ENCODE data around the gene NR3C2.
"Not testable (repeated sequence)": the region's sequence is repeated elsewhere in the genome, so short reads cannot be mapped to it uniquely, and the experiment has no call there.

Gene NR3C2

DNA sequence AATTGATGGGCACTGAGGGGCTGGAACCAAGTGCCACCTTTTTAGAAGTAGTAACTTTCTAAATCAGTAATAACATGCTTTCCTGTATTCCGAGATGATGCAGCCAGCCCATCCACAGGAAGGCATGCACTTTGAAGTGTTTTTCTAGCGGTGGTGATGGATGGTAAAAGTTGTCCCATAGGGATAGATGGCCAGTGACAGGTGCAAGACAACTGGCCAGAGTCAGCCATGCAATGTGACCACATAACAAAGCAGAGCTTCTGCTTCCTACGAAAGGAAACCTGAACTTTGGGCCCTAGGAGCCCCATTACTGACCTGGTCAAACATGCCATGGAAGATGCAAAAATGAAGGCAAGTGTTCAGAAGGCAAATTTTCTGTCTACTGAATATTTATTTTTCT is 72.3 kb downstream of the NR3C2 start:
- no peak for DNase-seq (ENCODE audit: low read depth in 2 of 2)

DNA sequence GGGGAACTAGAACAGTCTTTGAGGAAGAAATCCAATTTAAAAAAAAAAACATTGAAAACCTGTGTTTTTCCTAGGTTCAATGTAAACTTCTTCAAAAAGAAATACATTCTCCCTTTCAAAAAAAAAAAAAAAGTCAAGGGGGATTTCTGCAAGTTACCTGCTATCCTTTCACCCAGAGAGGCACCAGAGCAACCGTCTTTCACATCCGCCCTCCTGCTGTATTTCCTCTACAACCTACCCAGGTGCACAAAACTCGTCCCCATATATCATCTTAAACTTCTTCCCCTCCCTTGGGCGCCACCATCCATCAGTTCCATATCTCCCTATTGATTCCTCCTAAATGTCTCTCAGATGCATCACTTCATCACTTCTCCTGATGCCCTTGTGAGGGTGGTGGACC is 74.5 kb downstream of the NR3C2 start:
- no peak for DNase-seq (ENCODE audit: low read depth in 2 of 2)

DNA sequence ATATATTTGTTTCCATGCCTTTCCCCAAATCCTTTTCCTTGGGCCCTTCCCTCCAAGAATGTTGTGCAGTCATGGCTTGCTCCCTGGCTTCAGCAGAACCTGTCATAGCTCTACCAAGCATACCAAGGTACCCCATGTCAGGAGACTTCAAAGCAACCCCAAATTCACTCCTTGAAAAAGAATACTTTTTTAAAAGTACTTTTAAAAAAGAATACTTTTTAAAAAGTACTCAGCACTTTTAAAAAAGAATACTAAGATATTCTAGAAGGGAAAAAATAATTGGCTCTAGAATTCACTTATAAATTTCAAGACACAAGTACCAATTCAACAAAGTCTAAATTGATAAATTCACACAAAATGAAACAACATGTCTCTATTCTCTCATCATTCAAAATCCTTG is 76.0 kb downstream of the NR3C2 start:
- no peak for DNase-seq (ENCODE audit: low read depth in 2 of 2)

DNA sequence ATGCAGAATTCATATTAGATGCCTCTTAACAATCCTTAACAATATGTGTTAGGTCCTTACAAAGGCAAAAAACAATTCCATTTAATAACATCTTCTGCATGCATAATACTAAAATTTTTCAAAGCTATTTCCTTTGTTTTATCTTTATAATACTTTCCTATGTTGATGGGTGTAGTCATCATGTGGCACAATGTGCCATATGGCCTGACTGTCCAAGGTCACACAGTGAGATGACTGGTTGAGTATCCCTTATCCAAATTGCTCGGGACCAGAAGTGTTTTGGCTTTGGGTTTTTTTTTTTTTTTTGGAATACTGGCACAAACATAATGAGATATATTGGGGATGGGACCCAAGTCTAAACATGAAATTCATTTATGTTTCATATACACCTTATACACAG is 77.7 kb downstream of the NR3C2 start:
- no peak for DNase-seq (ENCODE audit: low read depth in 2 of 2)

DNA sequence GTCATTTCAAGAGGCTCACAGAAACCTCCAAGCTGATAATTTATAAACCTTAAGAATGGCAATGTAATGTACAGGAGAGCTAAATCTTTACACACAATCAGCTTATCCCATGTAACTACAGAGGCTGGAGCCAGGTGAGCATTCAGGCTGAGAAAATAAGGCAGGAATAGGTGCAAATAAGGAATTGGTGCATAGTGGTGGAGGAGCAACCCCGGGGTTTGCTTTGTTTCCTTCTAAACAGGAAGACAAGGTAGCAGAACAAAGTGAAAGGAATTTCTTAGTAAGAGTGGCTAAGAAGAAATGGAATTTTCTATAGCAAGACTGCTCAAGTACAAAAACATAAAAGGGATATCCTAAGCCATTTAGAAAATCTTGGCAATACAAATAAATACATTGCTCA is 82.4 kb downstream of the NR3C2 start:
- DNase-seq (ENCODE audit: low read depth in 2 of 2): no peak

DNA sequence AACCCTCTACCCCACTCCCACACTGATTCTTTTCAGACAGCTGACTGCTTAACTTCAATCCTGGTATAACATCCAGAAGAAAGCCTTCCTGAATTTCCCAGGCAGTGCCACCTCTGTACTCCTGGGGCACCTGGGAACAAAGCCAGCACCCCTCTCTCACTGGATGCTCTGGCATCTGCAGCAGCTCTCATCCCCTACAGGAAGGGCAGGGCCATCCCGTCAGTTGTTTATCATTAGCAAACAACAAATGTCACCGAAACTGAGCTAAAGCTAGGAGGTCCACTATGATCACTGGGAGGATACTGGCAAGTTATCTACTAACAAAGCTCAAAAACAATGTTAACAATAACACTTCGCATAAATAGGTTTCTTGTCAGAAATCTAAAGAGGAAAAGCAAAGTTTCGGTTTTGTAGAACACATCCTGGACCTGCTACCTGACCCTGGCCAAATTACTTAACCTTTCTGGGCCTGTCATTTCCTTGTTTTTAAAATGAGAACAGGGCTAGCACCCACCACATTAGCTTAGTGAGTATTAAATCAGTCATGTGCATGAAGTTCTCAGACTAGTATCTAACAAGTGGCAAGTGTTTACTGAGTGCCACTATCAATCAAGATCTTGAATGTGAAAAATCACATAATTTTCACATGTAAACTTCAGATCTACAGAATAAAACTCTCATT is 86.6 kb downstream of the NR3C2 start:
- DNase-seq (ENCODE audit: low read depth in 2 of 2): no peak

DNA sequence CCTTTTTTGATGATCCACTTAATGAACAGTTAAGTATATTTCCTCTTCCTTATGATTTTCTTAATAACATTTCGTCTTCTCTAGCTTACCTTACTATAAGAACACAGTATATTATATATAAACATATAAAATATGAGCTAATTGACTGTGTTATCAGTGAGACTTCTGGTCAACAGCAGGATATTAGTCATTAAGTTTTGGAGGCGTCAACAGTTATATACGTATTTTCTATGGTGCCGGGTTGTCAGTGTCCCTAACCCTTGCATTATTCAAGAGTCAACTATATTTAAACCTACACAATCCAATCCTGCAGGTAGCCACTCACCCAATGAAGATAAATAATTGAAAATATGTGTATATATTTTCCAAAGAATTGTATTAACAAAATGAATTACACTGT is 88.0 kb downstream of the NR3C2 start:
- no peak for DNase-seq (ENCODE audit: low read depth in 2 of 2)

DNA sequence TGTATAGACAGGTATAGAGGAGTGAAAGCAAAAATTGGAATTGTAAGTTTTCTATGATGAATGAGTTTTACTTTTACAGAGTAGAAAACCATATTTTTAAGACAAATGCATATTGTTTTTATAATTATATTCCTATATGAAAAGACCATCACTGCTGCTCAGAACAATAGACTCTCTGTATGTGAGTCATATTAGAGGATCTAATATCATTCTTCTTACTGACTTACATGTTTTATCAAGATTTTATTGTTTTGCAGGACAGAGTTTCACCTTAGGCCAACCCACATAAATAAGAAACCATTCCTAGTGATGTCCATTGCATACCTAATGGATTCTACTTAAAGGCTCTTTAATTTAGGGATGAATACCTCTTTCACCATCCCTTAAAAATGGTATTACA is 88.6 kb downstream of the NR3C2 start:
- no peak for DNase-seq (ENCODE audit: low read depth in 2 of 2)

DNA sequence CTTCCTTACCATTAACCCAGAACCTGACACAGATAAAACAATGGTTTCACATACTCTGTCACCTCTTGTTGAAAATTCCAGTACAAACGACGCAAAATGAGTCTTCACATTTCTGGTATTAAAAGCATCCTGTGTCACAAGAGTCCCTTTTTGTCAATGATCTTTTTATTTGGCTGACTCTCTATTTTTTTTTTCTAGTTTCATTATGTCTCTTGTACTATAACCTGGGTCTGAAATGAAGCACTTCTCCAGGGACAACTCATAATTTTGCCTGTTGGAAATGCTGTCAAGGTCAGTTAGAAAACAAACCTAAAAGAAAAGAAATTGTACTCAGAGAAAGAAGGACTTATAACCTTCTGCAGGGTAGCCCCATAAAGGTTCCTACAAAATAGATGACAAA is 93.1 kb downstream of the NR3C2 start:
- DNase-seq (ENCODE audit: low read depth in 2 of 2): no peak

DNA sequence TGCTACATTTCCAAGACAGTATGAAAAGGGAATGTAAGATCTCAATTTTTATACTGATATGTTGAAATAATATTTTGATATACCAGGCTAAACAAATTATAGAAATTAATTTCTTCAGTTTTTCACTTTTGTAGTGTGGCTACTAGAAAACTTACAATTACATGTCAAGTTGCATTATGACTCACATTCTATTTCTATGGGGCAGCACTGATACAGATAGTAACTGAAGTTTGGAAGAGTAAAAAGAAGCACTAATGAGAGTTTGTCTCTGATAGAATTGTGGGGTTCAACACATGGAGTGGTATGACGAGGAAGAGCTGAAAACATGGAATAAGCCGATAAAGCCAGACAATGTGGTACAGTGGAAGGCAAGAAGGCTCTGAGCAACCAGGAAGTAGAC is 95.6 kb downstream of the NR3C2 start:
- no peak for DNase-seq (ENCODE audit: low read depth in 2 of 2)

DNA sequence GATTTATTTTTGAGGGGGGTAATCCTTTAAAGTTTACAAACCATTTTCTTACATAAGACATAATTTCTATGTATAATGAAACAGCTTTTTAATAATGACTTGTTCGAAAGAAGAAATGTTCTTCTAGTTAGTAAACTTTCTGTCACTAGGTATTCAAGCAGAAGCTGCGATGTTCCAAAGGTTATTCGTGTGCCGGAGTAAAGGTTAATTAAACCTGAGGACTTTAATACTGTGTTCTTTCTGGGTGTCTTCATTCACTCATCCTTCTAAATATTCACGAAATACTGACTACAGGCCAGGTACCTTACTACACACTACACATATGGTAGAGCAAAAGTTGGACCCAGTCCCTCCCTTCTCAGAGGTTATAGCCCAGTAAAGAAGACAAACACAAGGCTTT is 96.7 kb downstream of the NR3C2 start:
- DNase-seq (ENCODE audit: low read depth in 2 of 2): no peak

DNA sequence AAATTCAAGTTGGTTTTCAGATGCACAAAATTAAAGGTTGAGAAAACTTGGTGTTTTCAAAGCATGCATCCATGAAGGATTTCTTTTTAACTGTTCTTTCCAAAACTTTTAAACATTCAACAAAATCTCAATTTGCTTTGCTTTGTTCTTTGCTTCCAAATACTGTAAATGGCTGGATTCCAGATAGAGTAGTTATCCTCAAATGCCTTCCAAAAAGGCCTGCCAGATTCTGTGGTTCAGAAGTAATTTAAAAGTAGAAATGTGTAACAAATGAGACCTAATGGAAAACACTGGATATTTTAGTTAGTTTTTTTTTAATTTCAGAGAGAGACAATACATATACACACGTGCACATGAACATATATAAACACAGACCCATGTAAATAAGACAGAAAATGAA is 97.3 kb downstream of the NR3C2 start:
- DNase-seq (ENCODE audit: low read depth in 2 of 2): no peak

DNA sequence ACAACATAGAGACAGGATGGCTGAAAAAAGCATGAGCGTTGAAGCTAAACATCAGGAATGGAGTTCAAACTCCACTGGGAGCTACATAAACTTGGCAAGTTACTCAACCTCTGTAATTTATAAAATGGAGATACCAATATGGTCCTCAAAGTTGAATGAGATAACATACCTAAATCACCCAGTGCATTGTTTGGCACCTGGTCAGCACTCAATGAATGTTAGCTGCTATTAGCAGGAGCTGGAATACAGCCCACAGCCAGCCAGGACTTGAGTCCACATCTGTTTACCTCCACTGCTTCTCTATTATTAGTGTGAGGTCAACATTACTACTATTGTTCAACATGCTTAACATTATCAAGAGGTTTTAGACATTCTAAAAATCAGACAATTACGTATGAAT is 97.9 kb downstream of the NR3C2 start:
- no peak for DNase-seq (ENCODE audit: low read depth in 2 of 2)

DNA sequence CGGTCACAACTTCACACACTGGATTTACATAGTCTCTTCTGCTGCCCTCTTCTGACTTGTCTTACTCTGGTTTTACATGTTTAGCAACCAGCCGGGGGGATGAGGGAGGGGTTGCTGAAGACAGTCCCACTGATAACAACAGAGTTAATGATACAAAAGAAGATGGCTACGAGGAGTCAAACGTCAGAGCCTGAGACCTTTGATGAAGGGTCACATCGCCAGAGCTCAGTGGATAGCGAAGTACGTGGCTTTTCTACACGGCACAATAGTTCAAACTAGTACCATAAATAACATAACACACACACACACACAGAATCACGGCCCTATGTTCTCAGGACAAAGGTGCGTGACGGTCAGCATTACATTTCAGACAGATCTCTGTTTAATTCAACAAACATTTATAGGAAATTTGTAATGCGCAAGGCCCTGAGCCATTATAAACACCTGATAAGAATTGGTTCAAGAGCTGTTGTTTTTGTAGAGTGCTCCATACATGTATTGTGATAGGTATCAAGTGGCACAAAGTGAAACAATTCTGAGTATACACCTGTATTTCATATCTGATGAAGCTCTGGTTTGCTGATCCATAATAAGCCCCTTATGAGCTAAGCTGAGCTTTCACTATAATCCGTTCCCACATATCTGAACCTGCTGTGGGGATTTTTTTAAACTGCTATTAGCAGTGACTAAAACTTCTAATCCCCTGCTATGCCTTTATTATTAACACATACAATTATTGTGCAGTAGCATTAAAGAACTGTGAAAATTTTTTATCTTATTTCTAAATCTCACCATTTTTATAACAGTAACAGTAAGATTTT is 100.0 kb downstream of the NR3C2 start:
- DNase-seq (ENCODE audit: low read depth in 2 of 2): no peak

DNA sequence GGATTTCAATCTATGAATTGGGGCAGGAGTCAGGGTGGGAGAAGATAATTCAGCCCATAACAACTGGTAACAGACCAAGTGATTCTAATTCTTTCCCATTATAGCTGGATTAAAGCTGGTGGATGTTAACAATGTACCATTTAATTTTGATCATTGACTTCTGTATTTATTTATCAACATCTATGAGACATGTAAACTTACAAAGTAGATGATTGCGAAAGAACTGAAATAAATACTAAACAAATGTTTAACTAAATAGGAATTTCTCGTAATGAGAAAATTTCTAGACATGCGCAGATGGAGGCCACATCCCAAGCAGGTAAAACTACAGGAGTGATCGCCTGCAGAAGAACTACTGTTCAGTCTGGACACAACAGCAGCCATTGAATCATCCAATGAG is 107.1 kb downstream of the NR3C2 start:
- no peak for DNase-seq (ENCODE audit: low read depth in 2 of 2)

DNA sequence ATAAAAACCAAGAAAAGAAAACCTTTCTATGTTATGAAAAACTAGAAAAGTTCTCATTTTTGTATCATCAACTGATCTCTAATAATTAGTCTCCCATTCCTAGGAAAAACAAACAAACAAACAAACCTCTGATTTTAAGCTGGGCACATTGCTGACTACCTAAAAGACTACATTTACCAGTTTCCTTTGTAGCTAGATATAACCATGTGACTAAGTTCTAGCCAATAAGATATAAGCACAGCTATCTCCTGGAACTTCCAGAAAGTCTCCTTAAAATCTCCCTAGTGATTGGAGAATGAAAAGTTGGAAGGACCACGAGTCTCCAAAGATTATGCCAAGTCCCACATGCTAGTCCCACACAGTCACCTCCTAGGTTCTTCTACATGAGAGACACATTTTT is 108.9 kb downstream of the NR3C2 start:
- no peak for DNase-seq (ENCODE audit: low read depth in 2 of 2)

DNA sequence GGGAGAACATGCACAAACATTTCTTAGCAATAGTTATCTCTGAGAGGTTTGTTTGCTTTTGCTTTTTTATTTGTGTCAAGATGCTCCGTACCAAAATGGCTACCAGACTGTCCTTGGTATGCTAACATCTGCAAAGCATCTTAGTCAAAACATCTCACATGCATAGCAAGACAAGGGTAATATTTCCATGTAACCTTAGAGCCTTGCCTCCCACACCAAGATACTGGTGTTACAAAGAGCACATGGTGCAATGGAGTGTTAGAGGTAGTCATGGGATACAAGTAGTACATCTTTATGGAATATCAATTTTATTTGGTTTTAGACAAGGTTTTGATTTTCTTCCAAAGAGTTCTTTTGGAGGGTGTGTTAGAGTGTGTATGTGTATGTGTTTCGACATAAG is 109.7 kb downstream of the NR3C2 start:
- no peak for DNase-seq (ENCODE audit: low read depth in 2 of 2)

DNA sequence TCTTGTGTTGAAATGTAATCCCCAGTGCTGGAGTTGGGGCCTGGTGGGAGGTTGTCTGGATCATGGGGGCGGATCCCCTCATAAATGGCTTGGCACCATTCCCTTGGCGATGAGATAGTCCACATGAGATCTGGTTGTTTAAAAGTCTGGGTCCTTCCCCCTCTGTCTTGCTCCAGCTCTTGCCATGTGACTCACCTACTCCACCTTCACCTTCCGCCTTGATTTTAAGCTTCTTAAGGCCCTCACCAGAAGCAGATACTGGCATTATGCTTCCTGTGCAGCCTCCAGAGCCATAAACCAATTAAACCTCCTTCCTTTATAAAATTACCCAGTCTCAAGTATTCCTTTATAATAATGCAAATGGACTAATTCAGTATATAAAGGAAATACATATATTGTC is 111.5 kb downstream of the NR3C2 start:
- DNase-seq (ENCODE audit: low read depth in 2 of 2): no peak

DNA sequence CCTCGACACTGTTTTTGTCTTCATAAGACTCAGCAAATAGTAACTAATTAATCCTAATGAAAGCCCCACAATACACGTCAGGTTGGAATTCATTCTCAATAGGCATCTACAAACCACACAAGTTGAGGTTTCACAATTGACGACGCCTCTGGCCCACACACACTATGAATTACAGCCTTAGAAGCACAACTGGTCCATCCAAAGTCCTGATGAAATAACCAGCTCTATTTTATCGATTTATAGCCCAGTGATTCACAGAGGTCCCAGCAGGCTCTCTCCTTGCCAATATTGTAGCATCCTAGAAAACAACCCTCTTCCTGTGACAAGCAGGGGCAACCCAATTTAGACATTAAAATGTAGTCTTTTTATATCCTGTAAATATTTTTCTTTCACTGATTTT is 112.1 kb downstream of the NR3C2 start:
- DNase-seq (ENCODE audit: low read depth in 2 of 2): no peak

DNA sequence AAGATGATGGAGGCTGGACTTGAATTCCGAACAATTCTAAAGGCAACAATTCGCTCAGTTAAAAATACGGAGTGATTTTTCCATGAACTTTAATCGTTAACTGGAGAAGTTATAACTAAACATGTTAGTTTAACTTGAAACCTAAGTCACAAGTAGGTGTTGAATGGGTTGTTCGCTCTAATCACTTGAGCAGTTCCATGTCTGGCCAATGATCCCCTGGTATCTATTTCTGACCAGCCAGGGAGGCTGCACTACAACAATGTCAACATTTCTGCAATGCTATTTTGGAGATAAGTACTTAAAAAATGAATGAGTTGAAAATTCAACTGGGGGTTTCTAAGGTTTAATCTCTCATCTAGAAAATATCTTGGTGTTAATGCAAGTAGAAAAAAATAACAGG is 112.5 kb downstream of the NR3C2 start:
- no peak for DNase-seq (ENCODE audit: low read depth in 2 of 2)

DNA sequence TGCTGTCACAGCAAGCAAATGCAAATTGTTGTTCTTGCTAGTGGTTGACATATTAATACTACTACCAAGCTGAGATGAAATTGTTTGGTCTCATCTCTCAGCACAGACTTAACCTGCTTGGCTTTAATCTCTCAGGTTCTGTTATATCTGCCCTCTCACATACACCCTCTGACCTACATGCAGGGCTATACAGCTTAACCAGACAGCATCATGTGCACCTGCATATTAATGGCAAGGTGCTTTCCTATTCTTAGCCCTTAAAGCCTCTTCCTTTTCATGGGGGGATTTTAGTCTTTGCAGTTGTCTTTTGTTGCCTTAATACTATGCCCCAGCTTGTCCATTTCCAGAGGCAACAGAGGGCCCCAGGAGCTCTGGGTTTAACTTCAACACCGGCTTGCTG is 114.5 kb downstream of the NR3C2 start:
- no peak for DNase-seq (ENCODE audit: low read depth in 2 of 2)

DNA sequence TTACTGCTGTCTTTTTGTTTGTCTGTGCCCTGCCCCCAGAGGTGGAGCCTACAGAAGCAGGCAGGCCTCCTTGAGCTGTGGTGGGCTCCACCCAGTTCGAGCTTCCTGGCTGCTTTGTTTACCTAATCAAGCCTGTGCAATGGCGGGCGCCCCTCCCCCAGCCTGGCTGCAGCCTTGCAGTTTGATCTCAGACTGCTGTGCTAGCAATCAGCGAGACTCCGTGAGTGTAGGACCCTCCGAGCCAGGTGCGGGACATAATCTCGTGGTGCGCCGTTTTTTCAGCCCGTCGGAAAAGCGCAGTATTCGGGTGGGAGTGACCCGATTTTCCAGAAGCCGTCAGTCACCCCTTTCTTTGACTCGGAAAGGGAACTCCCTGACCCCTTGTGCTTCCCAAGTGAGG is 118.9 kb downstream of the NR3C2 start:
- DNase-seq (ENCODE audit: low read depth in 2 of 2): not testable (repeated sequence)

DNA sequence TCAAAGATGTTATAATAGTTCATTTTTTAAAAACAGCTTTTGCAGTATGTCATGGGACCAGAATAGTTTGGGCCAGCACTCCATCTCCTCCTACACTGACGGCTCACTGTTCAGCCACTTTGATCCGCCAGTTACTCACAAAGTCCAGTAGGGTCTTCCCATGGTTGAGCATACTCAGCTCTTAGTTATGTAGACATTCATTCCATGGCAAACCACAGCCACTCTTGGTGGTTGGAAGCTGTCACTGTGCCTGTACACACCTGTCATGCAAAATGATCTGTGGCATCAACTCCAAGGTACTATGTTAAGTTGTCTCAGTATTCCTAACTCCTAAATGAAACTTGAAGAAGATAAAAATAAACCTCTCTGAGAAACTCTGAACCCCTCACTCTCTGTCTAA is 127.2 kb downstream of the NR3C2 start:
- no peak for DNase-seq (ENCODE audit: low read depth in 2 of 2)
